DMS 273 (cell line): ENCODE data around the gene SERPINA6.
"Not testable (repeated sequence)": the region's sequence is repeated elsewhere in the genome, so short reads cannot be mapped to it uniquely, and the experiment has no call there.

Source experiments
- DNase-seq: peaks from one replicate; lab custom pipeline; 2025; ENCODE audit not compliant: unreplicated experiment; lab: John Stamatoyannopoulos, UW

The SERPINA6 gene

GRCh38 chr14:94293578-94293924 is 29.6 kb downstream of the SERPINA6 start:
- DNase-seq, result no peak

GRCh38 chr14:94292872-94293577 is 30.1 kb downstream of the SERPINA6 start, which contains the start of gene SERPINA10:
Gene SERPINA10, minus strand, starts transcription at chr14:94293268. Its CDS starts 2,675 bp downstream, at chr14:94290593.
- no peak for DNase-seq

GRCh38 chr14:94292526-94292871 is 30.6 kb downstream of the SERPINA6 start:
- no peak for DNase-seq

GRCh38 chr14:94291906-94292525 is 31.1 kb downstream of the SERPINA6 start:
- DNase-seq, result no peak

- DNase-seq, result no peak
Measured at GRCh38 chr14:94291159-94291905, 31.8 kb downstream of the SERPINA6 start.

GRCh38 chr14:94290197-94290596 is 32.9 kb downstream of the SERPINA6 start:
- no peak for DNase-seq

- DNase-seq, result no peak
Measured at GRCh38 chr14:94288610-94289465, 34.3 kb downstream of the SERPINA6 start.

GRCh38 chr14:94285158-94285557 is 38.0 kb downstream of the SERPINA6 start:
- DNase-seq, result no peak

- no peak for DNase-seq
Measured at GRCh38 chr14:94284221-94284620, 38.9 kb downstream of the SERPINA6 start.

GRCh38 chr14:94282991-94283723 is 40.0 kb downstream of the SERPINA6 start:
- DNase-seq, result no peak

- no peak for DNase-seq
Measured at GRCh38 chr14:94278731-94279130, 44.4 kb downstream of the SERPINA6 start.

- DNase-seq, result not testable (repeated sequence)
Measured at GRCh38 chr14:94276898-94277561, 46.1 kb downstream of the SERPINA6 start.

- DNase-seq, result no peak
Measured at GRCh38 chr14:94269156-94269555, 54.0 kb downstream of the SERPINA6 start.

- DNase-seq, result not testable (repeated sequence)
Measured at GRCh38 chr14:94268582-94268981, 54.6 kb downstream of the SERPINA6 start.

GRCh38 chr14:94267352-94267751 is 55.8 kb downstream of the SERPINA6 start:
- no peak for DNase-seq

GRCh38 chr14:94264195-94264594 is 58.9 kb downstream of the SERPINA6 start:
- DNase-seq, result not testable (repeated sequence)
